ENCODE data around the gene C22orf15. TPM values are rescaled to one million over a fixed set of nuclear protein-coding genes. Genes with fewer than 3 reads are reported as not detected.

The C22orf15 gene
- total and polyA plus RNA-seq, 9 of the 15 experiments (the other 6 are each of a cell fraction or from before 2014, with no cell fraction given), result 0.07 TPM; not detected in 8

- H3K27ac ChIP-seq (ENCODE audit: extremely low read depth, low read depth, low read length), result peak overlapping the region; percentile 99
- H3K9me1 ChIP-seq (ENCODE audit: control insufficient read depth, insufficient read depth, low read length), result no peaks in the 10 kb centered on the region
- H3K4me2 ChIP-seq (ENCODE audit: insufficient read depth, low read length), result peak overlapping the region; percentile 96
- peaks cover 10% of the 10 kb centered on the region for H4K20me1 ChIP-seq (replicated peaks; ENCODE audit: control insufficient read depth, insufficient read depth, low read length)
- intact Hi-C loops (cut with micrococcal nuclease) (no loop called here), in situ Hi-C loops (cut with MboI) (no loop called here)
- TF ChIP-seq RB1 (IDR thresholded peaks at IDR 0.05; ENCODE audit: low read depth) (no peak), SUPT5H (IDR thresholded peaks at IDR 0.05) (no peak), SMARCE1 (IDR thresholded peaks at IDR 0.05) (no peak), ZNF407 (IDR thresholded peaks at IDR 0.05; ENCODE audit: low read depth) (no peak)
- peak overlapping the region; percentile 88 for H3K4me3 ChIP-seq
- no peaks in the 10 kb centered on the region for H3K9me3 ChIP-seq (replicated peaks; ENCODE audit: control insufficient read depth, insufficient read depth, low read depth, low read length)
- ATAC-seq (no peak), FAIRE-seq (no peak), DNase-seq (ENCODE audit: extremely low read depth in 1 of 4, low spot score in 3 of 4) (no peak)
- H3K4me1 ChIP-seq (replicated peaks in 1 of 2; ENCODE audit: control insufficient read depth in 2 of 2, insufficient read depth in 2 of 2, low read length in 2 of 2), result peaks cover 15 to 23% of the 10 kb centered on the region in 2 experiments; a peak in 4 of 5 replicates
- peaks cover 17% of the 10 kb centered on the region; the same call in 2 of the 3 replicates for H3K36me3 ChIP-seq (ENCODE audit: control insufficient read depth, insufficient read depth, low read length)
- peak overlapping the region; percentile 96 for H2AFZ ChIP-seq (ENCODE audit: low read depth, low read length)
- ChIA-PET POLR2A (interaction anchor here (1.1 to 1.7 kb wide), 3 partner anchors 11 to 43 kb away, joined by 3 to 6 read pairs (median 3); no protein-coding TSS in a partner anchor), CTCF (ENCODE audit: low intra/inter-chr PET ratio) (no interaction called here)
- H3K27me3 ChIP-seq (ENCODE audit: control insufficient read depth in 2 of 2, insufficient read depth in 2 of 2, low read length in 2 of 2), result no peaks in the 10 kb centered on the region
- TSS peak; percentile 86 for BruUV-seq (replicated peaks)
- 46% methylated on average over 7 of the region's 9 CpGs for WGBS (ENCODE audit: insufficient coverage, low coverage, missing lambda C conversion rate)
- H3K9ac ChIP-seq (ENCODE audit: insufficient read depth in 1 of 2, low read depth in 2 of 2, low read length in 2 of 2), result peak overlapping the region; percentile 92 to 96
- H3K79me2 ChIP-seq (ENCODE audit: control insufficient read depth, insufficient read depth, low read length), result peaks cover 37% of the 10 kb centered on the region
Observed at GRCh38 chr22:23786261-23786710, 23.5 kb downstream of the C22orf15 start.
